Stimulated activated CD4-positive, alpha-beta T cell treated with anti-CD3 and anti-CD28 coated beads, Interleukin-1b, Interleukin-23, amount 100 ng/mL, for 48 hours (primary cell): ENCODE measurements around the gene COPS2.
"Not testable (repeated sequence)": the region's sequence is repeated elsewhere in the genome, so short reads cannot be mapped to it uniquely, and the experiment has no call there.

ENCODE experiments used
- DNase-seq: peaks from one replicate; pipeline ENCODE4 v3.0.0-alpha.2; 2020

COPS2 gene

DNA sequence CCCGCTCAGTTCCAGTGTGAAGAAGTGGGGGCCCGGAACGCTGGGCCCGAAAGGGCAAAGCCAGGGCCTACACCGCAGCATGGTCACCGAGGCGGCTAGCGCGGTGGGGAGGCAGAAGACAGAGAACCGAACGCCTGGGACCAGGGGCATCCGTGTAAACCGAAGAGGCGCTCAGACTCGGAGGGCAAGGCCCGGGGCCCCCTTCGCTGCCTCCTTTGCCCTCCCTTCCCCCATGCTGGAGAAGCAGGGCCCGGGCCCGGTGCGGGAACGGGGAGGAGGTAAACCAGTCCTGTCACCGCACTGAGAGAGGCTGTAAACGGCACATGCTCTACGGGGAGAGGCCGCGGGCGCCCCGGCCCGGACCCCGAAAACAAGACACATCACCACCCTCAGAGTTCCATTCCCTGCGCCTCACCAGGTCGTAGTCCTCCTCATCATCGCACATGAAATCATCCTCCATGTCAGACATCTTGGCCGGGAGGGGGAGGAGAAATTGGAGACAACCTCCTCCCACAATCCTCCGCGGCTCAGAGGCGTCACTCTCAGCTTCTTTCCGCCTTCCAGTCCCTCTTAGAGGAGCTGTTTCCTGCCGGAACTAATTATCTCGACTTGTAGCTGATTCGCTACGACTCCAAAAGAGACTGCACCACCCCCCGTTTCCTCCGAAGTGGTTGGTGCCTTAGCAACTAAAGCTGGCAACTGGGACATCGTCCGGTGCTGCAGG, at the start of gene COPS2:
Gene COPS2, minus strand, starts transcription at position 490 of the 724 bp plus-strand sequence. Its CDS starts 21 bp downstream, at position 469.
- peak; percentile 95 for DNase-seq

DNA sequence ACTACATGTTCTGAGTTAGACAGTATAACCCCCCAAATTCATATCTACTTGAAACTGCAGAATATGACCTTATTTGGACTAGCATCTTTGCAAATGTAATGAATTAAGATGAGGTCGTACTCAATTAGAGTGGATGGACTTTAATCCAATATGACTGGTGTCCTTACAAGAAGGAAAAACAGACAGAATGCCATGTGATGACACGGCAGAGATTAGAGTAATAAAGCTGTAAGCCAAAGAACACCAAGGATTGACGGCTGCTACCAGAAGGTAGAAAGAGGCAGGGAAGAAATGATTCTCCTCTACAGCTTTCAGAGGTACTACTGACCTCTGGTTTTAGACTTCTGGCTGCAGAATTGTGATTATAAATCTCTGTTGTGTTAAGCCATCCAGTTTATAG, 44.9 kb upstream of the COPS2 start:
- DNase-seq = no peak

DNA sequence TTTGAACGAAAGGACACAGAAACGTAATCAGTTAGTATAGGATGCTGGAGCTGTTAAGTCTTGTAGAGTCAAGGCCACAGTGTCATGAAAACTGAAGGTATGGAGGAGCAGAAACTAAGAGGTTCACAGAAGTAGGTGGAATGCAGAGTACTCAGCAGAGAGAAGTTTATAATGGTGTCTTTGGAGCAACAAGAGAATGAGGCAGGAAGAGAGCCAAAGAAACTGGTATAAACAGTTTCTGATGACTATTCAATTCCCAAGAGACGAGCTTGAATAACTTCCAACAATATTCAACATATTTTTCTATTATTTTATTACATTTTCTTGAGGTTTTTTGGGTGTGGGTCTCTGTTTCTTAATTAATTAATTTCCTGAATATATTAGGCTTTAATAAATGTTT, 44.3 kb upstream of the COPS2 start:
- DNase-seq = no peak

DNA sequence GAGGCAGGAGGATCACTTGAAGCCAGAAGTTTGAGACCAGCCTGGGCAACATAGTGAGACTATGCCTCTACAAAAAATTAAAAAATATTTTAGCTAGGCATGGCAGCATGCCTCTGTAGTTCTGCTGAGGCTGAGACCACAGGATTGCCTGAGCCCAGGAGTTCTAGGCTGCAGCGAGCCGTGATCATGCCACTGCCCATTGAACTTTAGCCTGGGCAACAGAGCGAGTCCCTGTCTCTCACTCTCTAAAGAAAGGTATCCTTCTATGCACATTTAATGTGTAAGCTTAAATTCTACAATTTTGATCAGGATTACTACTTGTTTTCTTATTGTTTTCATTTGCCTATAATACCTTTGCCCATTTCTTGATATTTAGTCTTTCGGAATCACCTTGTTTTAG, 41.5 kb upstream of the COPS2 start:
- no peak for DNase-seq

DNA sequence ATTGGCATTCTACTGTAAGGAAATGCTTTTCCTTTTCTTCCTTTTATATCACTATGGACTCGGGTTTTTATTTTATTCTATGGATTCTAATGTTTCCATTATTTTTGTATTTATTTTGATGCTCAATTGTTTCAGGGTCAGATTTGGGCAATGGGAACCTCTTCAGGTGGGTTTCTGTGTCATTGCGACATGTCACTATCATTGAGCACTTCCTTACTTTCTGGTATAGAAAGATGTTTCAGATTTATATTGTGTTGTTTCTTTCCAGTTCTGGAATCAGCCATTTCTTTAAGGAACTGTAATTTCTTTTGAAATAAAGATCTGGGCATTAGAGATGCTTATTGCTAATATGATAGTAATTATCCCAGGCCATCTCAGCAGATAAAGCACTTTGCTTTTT, 36.5 kb upstream of the COPS2 start:
- DNase-seq = no peak

DNA sequence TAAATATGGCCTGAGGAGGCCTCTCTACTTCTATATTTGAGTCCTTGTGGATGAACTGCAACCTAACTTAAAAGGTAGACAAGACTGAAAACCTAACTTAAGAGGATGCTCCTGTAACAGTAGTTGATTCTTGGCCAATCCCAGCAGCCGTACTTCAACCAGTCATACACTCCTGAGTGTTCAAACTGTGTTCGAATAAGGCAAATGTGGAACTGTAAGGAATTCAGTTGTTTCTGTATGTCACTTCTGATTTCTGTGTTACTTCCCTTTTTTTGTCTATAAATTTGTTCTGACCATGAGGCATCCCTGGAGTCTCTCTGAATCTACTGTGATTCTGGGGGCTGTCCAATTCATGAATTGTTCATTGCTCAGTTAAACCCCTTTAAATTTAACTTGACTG, 35.2 kb upstream of the COPS2 start:
- DNase-seq = no peak

DNA sequence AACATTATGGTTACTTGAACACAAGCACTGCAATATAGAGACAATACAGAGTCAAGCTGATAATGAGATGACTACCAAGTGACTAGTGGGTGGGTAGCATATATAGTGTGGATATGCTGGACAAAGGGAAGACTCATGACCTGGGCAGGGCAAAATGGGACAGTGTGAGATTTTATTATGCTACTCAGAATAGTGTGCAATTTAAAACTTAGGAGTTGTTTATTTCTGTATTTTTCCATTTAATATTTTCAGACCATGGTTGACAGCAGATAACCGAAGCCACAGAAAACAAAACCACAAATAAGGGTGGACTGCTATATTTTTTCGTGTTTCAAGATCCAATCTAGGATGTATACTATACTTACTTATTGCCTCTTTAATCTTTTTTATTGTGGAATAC, 34.2 kb upstream of the COPS2 start:
- DNase-seq = no peak

DNA sequence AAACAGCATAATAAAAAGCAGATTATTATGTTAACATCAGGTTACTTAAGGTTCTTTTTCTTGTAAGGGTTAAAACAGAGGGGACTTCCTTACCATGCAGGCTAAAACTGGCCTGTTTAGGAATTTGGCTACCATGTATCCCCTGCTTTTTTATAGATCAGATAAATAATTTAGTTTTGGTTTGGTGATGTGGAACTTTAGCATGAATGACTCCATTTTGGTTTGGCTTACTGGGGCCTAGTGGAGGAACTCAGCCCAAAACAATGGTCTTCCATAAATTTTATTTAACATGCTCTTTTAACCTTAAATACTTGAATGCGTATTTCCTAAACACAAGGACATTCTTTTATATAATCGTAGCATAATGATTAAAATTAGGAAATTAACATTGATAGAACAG, 33.5 kb upstream of the COPS2 start:
- DNase-seq = no peak

DNA sequence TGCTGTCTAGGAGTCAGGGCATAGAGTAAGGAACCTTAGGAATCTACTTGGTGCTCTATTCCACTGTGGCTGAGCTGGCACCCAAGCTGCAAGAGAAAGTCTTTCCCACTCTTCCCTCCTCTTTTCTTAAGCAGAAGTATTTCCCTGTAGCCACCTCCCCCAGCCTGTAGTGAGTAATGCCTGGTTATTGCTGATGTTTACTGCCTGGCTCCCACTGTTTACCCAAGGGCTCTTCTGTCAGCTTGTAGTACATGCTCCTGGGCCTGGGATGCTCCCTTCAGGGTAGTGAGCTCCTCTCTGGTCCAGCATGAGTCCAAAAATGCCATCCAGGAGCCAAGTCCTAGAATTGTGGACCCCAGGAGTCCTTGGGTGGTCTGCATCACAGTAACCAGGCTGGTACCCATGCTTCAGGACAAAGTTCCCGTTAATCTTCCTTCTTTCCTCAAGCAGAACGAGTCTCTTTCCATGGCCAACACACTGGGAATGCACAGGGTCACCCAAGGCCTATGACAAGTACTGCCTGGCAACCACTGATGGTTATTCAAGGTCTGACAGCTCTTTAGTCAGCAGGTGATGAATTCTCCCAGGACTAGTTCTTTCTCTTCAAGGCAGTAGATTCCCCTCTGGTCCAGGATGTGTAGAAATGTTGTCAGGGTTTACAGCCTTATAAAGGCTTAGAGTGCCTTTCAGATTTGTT, 32.3 kb upstream of the COPS2 start:
- no peak for DNase-seq

DNA sequence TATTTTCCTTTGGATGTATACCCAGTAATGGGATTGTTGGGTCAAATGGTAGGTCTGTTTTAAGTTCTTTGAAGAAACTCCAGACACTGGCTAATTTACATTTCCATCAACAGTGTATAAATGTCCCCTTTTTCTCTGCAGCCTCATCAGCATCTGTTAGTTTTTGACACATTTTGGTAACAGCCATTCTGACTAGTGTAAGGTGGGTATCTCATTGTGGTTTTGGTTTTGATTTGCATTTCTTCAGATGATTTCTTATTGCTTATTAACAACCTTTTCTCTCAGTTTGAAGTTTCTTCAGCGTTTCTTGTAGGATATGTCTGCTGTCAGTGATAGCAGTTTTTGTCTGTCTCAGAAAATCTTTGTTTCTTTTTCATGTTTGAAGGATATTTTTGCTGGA, 30.1 kb upstream of the COPS2 start:
- no peak for DNase-seq

DNA sequence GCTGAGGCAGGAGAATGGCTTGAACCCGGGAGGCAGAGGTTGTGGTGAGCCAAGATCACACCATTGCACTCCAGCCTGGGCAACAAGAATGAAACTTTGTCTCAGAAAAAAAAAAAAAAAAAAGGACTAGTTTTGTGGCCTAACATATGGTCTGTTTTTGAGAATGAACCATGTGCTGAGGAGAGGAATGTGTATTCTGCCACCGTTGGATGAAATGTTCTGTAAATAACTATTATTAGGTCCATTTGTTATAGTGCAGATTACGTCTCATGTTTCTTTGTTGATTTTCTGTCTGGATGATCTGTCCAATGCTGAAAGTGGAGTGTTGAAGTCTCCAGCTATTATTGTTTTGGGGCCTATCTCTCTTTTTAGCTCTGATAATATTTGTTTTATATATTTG, 28.3 kb upstream of the COPS2 start:
- DNase-seq = not testable (repeated sequence)

DNA sequence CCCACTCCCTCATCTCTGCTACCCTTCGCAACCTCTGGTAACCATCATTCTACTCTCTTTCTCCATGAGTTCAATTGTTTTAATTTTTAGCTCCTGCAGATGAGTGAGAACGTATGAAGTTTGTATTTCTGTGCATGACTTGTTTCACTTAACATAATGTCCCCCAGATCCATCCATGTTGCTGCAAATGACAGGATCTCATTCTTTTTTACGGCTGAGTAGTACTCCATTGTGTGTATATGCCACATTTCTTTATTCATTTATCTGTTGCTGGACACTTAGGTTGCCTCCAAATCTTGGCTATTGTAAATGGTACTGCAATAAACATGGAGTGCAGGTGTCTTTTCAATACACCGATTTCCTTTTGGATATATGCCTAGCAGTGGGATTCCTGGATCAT, 26.7 kb upstream of the COPS2 start:
- no peak for DNase-seq

DNA sequence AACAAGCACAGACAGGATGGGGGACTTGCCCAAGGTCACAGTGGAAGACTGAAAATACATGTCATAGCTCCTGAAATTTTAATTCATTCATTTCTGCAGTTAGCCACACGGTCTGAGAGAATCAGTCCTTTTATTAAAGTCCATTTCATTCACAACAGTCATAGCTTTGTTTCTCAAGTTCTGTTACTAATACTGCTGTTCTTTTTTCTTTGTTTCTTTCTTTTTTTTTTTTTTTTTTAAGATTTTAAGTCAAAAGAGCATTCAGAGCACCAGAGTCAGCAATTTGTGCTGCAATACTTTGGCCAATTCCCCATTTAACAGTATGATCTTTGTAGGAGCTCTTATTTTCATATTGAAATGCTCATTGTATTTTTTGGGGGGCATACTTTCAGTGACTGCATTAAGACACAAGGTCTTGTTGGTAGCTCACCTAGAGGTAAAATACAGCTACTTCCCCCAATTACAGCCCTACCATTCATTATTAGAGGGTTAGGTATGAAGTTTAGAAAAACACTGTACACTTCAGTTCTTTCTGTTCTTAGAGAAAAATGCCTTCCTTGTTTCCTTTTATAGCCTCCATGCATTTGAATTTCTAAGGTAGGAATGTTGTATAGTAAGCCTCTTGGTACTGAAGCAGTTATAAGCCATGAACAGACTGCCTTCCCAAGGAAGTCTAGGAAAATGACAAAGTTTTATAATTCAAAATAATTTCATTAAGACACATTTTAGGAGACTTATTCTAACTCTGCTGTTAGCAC, 24.2 kb upstream of the COPS2 start:
- no peak for DNase-seq

DNA sequence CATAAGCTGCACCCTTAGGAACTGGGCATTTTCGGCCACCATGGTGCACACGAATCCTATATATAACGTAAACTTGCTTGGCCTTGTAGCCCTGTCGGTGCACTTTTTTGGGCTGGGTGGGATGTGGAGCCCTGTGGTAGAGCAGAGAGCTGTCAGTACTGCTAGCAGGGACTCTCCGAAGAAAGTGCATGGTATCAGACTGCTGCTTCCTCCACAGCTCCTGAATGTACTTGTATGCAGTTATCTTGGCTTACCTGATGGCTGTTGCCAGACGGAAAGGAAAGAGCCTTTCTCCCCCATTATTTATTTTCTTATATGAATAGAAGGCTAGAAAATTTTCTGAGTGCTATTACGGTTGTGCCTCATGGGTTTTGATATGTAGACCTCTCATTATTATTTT, 23.1 kb upstream of the COPS2 start:
- no peak for DNase-seq

DNA sequence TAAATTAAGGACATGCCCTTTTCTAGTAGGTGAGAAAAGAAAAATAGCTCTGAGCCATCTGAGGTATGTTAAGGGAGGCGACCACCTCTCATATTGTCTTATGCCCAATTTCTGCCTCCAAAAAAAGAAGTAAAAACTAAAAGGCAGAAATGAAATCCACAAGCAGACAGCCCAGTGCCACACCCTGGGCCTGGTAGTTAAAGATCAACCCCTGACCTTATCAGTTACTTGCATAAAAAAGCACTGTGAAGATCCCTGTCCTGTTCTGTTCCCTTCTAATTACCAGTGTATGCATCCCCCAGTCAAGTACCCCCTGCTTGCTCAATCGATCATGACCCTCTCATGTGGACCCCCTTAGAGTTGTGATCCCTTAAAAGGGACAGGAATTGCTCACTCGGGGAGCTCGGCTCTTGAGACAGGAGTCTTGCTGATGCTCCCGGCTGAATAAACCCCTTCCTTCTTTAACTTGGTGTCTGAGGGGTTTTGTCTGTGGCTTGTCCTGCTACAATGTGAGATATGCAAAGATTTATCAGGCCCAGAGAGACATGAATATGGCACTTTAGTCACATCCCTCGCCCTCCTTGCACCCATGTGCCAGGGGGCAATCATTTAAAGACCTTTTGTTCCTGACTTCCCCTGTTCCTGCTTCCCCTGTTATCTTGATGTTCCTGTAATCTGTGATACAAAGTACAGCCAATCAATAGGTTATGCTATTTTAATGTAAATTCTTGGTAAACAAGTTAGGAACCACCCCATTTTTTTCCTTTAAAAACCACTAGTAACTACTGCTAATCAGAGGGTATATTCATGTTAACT, 20.4 kb upstream of the COPS2 start:
- DNase-seq = not testable (repeated sequence)

DNA sequence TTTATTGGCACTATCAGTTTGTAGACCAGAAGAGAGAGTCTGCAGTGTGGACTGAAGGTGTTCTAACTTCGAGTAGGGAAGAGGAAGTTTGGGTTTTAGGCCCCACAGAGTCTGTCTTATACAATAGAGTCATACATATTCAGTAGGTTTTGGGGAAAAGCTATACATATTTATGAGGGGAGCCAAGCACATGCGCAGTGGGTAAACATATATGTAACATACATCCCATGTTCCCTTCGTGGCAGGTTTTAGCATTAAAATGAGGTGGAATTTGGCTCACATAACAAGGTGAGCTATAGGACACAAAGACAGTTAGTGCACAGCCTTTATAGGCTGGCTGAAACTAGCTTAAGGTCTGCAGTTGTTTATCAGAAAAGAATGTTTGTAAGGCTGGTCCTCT, 19.5 kb upstream of the COPS2 start:
- no peak for DNase-seq

DNA sequence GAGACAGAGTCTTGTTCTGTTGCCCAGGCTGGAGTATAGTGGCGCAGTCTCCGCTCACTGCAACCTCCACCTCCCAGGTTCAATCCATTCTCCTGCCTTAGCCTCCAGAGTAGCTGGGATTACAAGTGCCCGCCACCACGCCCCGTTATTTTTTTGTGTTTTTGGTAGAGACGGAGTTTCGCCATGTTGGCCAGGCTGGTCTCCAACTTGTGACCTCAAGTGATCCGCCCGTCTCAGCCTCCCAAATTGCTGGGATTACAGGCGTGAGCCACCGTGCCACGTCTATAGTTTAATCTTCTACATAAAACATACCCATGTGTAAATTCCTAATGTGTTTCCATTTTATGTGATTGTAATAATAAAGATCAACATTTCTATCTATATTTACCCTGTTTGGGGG, 16.4 kb upstream of the COPS2 start:
- DNase-seq = no peak

DNA sequence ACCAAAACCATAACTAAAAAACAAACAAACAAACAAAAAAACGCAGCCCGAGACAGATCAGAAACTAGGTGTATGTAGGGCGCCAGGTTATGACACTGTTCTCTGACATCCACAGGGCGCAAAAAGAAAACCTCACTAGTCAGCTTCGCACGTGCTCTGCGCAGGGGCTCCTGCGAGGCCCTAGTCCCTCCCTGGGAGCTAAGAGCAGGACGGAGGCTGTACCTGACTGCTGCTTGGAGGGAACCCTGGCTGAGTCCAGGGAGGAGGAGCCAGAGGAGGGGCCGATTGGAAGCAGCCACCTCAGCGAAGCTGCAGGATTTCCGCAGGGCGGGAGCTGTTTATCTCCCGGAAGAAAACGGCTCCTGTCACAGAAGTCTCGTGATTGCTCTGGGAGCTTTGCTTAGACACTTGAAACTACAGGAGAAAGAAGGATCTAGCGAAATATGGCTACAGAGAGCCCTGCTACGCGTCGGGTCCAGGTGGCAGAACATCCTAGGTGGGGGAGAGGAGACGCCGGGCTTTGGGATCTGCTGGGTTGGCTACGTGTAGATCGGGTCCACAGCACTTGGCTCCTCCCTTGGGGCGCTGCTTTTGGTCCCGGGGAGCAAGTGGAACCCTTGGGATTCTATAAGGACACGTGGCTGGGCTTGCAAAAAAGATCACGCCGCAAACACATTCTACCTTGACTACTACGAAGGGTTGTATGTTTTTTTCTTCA, 14.6 kb upstream of the COPS2 start, which contains the start of gene GALK2:
Gene GALK2, plus strand, starts transcription at position 368 of the 718 bp plus-strand sequence. Its CDS starts 76 bp downstream, at position 444.
- peak; percentile 88 for DNase-seq

DNA sequence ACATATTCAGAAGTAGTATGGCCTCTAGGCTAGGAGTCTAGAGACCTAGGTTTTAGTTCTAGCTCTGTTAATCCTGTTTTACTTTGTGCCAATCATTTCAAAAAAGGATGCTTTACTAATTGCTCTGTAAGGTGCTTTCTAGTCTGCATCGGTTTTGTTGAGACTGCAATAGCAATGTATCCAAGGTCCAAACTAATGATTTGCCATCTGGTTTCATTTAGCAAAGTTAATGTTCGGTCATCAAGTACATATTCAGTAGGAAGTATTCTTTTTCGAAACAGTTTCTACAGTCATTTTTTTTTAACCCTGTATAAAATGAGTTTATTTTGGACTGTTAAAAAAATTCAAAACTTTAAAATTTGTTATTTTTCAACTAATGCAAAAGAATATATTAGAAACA, 12.6 kb upstream of the COPS2 start:
- DNase-seq = no peak

DNA sequence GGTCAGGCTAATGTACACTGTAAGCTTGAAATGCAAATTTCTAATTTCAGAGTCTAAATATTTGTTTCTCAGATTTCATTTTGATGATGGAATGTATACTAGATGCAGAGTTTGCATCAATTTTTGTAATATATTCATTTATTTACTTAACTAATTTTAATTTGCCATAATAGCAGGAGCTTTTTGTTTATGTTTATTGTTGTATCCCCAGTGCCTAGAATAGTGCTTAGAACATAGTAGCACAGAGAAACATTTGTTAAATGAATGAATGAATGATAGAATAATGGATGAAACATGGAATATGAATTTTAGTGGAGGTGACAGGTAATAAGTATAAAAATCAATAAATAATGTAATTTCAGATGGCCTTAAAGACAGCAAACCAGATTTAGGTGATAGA, 9.5 kb upstream of the COPS2 start:
- DNase-seq = no peak

DNA sequence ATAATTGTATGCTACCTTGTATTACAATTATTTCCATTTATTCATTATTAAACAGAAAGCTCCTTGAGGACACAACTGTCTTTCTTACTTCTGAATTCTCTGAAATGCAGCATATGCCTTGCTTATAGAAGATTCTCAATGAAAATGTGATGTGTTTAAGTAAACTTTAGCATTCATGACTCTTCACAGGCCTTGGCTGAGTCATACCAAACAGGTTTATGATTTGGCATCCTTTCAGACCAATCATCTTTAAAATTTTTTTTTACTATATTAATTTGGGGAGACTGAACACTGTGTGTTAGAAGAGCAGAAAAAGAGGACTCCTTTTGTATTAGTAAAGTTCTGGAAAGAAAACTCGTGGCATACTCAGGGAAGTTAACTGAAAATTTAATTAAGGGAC, 8.3 kb upstream of the COPS2 start:
- DNase-seq = no peak
